ENCODE data around the gene RFC2.

DNA sequence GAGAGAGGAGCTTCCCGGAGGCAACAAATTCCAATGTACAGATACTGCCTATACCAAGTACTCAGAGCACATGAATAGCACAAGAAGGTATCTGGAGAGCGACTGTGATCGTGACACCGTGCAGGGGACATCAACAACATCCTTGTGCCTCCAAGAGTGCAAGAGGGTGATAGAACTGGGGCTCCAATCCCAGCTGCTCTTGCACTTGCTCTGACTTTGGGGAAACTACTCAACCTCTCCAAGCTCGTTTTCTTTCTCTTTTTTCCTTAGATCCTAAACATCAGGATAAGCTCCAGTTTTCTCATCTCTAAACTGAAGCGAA lies 12.1 kb downstream of the RFC2 start:
- TF ChIP-seq EZH2phosphoT487 (IDR thresholded peaks at IDR 0.05) = no peak
- TF ChIP-seq, protein P1, sequence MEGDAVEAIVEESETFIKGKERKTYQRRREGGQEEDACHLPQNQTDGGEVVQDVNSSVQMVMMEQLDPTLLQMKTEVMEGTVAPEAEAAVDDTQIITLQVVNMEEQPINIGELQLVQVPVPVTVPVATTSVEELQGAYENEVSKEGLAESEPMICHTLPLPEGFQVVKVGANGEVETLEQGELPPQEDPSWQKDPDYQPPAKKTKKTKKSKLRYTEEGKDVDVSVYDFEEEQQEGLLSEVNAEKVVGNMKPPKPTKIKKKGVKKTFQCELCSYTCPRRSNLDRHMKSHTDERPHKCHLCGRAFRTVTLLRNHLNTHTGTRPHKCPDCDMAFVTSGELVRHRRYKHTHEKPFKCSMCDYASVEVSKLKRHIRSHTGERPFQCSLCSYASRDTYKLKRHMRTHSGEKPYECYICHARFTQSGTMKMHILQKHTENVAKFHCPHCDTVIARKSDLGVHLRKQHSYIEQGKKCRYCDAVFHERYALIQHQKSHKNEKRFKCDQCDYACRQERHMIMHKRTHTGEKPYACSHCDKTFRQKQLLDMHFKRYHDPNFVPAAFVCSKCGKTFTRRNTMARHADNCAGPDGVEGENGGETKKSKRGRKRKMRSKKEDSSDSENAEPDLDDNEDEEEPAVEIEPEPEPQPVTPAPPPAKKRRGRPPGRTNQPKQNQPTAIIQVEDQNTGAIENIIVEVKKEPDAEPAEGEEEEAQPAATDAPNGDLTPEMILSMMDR (IDR thresholded peaks at IDR 0.05) = no peak
- no peak for TF ChIP-seq EZH2 (IDR thresholded peaks at IDR 0.05)
